ENCODE data around the gene ADGRV1. TPM values are rescaled to one million over a fixed set of nuclear protein-coding genes. Genes with fewer than 3 reads are reported as not detected.

ADGRV1 gene
- total RNA-seq, 1 experiment from 2014 or later, result 64.8 TPM

DNA sequence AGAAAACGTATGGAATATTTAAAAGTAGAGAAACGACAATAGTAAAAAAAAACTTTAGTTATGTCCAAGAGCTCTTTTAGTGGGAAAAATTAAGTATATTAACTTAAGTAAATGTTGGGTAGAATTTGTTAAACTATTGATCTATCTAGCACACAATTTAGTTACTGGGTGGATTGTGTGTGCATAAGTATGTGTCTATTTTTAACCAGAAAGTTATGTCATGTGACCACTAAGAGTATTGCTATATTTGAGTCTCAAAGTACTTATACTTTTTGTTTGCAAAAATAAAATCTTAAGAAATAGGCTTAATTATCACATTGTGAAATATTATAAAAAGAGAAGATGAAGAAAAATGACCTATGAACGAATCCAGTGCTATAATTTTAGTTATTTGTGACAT lies 56.8 kb downstream of the ADGRV1 start:
- H4K20me1 ChIP-seq (ENCODE audit: control insufficient read depth, insufficient read depth, insufficient read length), result no peaks in the 10 kb centered on the region
- no peak overlapping the region for H3K56ac ChIP-seq (ENCODE audit: insufficient read length, low read depth, low read length)
- no peak overlapping the region for H2BK20ac ChIP-seq (ENCODE audit: low read depth, low read length, poor library complexity, severe bottlenecking)
- H3K4me2 ChIP-seq (ENCODE audit: insufficient read depth, insufficient read length, low read length), result no peak overlapping the region
- no peak overlapping the region for H2BK12ac ChIP-seq (ENCODE audit: insufficient read length, low read depth, low read length)
- no peak overlapping the region for H3K23ac ChIP-seq (ENCODE audit: insufficient read length, low read depth, low read length)
- Mint-ChIP-seq H3K27ac (no peak overlapping the region; a peak in 1 of 7 replicates), H3K27me3 (ENCODE audit: low read depth) (no peaks in the 10 kb centered on the region), H3K4me3 (no peak overlapping the region), H3K4me1 (peaks cover 19 to 23% of the 10 kb centered on the region in 2 experiments), H3K9me3 (no peaks in the 10 kb centered on the region), H3K36me3 (ENCODE audit: insufficient read depth in 1 of 3, low read depth in 3 of 3) (peaks cover 11 to 23% (median 15%) of the 10 kb centered on the region in 3 experiments; a peak in 6 of 7 replicates)
- H2AFZ ChIP-seq (ENCODE audit: low read length), result no peak overlapping the region
- DNase-seq, result no peak
- no peak overlapping the region for H4K8ac ChIP-seq (replicated peaks; ENCODE audit: insufficient read length, low read depth, low read length)
- H2BK120ac ChIP-seq (ENCODE audit: low read depth, low read length, poor library complexity, severe bottlenecking), result no peak overlapping the region
- H3K18ac ChIP-seq (ENCODE audit: insufficient read length, low read depth, low read length), result no peak overlapping the region
- no peak overlapping the region for H4K91ac ChIP-seq (ENCODE audit: insufficient read length, low read depth, low read length)
- no peaks in the 10 kb centered on the region for H3K79me1 ChIP-seq (ENCODE audit: insufficient read depth, low read depth, low read length, poor library complexity, severe bottlenecking)
- peaks cover 3% of the 10 kb centered on the region; the same call in 1 of the 2 replicates for H3K4me1 ChIP-seq (ENCODE audit: insufficient read depth, low read length)
- no peak overlapping the region for H3T11ph ChIP-seq (ENCODE audit: low read length)
- no peak overlapping the region for H2BK15ac ChIP-seq (ENCODE audit: low read depth, low read length)
- H3K9me3 ChIP-seq (ENCODE audit: control insufficient read depth, low read depth, low read length), result no peaks in the 10 kb centered on the region
- no peak overlapping the region for H4K5ac ChIP-seq (ENCODE audit: insufficient read length, low read depth, low read length)
- no peak overlapping the region for H3K14ac ChIP-seq (ENCODE audit: insufficient read depth, low read length)
- WGBS (ENCODE audit: extremely low coverage, insufficient read length, low lambda C conversion rate), result no CpG with 5 or more reads among the region's 3 CpGs
- no peak overlapping the region for H2AK5ac ChIP-seq (ENCODE audit: insufficient read length, low read length)
- no peaks in the 10 kb centered on the region for H3K23me2 ChIP-seq (ENCODE audit: insufficient read length, low read depth, low read length, poor library complexity, severe bottlenecking)
- no peaks in the 10 kb centered on the region for H3K27me3 ChIP-seq (ENCODE audit: insufficient read depth, low read length)
- no peak overlapping the region for H3K9ac ChIP-seq (ENCODE audit: extremely low read depth, insufficient read length, low read length)
- TF ChIP-seq, protein P1, sequence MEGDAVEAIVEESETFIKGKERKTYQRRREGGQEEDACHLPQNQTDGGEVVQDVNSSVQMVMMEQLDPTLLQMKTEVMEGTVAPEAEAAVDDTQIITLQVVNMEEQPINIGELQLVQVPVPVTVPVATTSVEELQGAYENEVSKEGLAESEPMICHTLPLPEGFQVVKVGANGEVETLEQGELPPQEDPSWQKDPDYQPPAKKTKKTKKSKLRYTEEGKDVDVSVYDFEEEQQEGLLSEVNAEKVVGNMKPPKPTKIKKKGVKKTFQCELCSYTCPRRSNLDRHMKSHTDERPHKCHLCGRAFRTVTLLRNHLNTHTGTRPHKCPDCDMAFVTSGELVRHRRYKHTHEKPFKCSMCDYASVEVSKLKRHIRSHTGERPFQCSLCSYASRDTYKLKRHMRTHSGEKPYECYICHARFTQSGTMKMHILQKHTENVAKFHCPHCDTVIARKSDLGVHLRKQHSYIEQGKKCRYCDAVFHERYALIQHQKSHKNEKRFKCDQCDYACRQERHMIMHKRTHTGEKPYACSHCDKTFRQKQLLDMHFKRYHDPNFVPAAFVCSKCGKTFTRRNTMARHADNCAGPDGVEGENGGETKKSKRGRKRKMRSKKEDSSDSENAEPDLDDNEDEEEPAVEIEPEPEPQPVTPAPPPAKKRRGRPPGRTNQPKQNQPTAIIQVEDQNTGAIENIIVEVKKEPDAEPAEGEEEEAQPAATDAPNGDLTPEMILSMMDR (conservative IDR thresholded peaks at IDR 0.05), result no peak
- H2BK5ac ChIP-seq (ENCODE audit: insufficient read length, low read length), result no peak overlapping the region
- H3K4ac ChIP-seq (ENCODE audit: low read depth, low read length), result no peak overlapping the region
- no peaks in the 10 kb centered on the region; the same call in 1 of the 2 replicates for H3K79me2 ChIP-seq (ENCODE audit: insufficient read depth, low read length)
- H3K27ac ChIP-seq (ENCODE audit: insufficient read length, low read depth, low read length), result no peak overlapping the region

Measured in H9 (cell line).